K562 (cell line): ENCODE results near the gene FRMD4A.

Experiments used
- EHMT2 ChIP-seq: fragments of 450-650 bp; IDR thresholded peaks from 2 replicates; pipeline ENCODE4 v1.6.1; 2018; ENCODE audit warnings: antibody characterized with exemption
- ZNF274 ChIP-seq: IDR thresholded peaks from 2 replicates; pipeline ENCODE4 v1.6.1; 2011; ENCODE audit warnings: low read depth, mild to moderate bottlenecking, low read length, moderate library complexity, borderline replicate concordance
- TF ChIP-seq, protein P1 (sequence below): sonication (generic); formaldehyde crosslinking; IDR thresholded peaks from 2 replicates; pipeline ENCODE4 v1.8.0; 2022; ENCODE audit warnings: mild to moderate bottlenecking, missing genetic modification reagents
- TF ChIP-seq, protein P2 (sequence below): fragments of 450-650 bp; IDR thresholded peaks from 2 replicates; pipeline ENCODE4 v1.6.1; 2018; ENCODE audit not compliant: partially characterized antibody

- TF ChIP-seq ZNF274 (no peak), EHMT2 (no peak)
- TF ChIP-seq, protein P1, sequence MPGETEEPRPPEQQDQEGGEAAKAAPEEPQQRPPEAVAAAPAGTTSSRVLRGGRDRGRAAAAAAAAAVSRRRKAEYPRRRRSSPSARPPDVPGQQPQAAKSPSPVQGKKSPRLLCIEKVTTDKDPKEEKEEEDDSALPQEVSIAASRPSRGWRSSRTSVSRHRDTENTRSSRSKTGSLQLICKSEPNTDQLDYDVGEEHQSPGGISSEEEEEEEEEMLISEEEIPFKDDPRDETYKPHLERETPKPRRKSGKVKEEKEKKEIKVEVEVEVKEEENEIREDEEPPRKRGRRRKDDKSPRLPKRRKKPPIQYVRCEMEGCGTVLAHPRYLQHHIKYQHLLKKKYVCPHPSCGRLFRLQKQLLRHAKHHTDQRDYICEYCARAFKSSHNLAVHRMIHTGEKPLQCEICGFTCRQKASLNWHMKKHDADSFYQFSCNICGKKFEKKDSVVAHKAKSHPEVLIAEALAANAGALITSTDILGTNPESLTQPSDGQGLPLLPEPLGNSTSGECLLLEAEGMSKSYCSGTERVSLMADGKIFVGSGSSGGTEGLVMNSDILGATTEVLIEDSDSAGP (CRISPR knock-in tag) = no peak
- TF ChIP-seq, protein P2, sequence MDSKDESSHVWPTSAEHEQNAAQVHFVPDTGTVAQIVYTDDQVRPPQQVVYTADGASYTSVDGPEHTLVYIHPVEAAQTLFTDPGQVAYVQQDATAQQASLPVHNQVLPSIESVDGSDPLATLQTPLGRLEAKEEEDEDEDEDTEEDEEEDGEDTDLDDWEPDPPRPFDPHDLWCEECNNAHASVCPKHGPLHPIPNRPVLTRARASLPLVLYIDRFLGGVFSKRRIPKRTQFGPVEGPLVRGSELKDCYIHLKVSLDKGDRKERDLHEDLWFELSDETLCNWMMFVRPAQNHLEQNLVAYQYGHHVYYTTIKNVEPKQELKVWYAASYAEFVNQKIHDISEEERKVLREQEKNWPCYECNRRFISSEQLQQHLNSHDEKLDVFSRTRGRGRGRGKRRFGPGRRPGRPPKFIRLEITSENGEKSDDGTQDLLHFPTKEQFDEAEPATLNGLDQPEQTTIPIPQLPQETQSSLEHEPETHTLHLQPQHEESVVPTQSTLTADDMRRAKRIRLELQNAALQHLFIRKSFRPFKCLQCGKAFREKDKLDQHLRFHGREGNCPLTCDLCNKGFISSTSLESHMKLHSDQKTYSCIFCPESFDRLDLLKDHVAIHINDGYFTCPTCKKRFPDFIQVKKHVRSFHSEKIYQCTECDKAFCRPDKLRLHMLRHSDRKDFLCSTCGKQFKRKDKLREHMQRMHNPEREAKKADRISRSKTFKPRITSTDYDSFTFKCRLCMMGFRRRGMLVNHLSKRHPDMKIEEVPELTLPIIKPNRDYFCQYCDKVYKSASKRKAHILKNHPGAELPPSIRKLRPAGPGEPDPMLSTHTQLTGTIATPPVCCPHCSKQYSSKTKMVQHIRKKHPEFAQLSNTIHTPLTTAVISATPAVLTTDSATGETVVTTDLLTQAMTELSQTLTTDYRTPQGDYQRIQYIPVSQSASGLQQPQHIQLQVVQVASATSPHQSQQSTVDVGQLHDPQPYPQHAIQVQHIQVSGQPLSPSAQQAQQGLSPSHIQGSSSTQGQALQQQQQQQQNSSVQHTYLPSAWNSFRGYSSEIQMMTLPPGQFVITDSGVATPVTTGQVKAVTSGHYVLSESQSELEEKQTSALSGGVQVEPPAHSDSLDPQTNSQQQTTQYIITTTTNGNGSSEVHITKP = no peak
Observed at GRCh38 chr10:13637303-13637856, 693.3 kb downstream of the FRMD4A start.
